NCI-H82 treated with DMSO at 0.1 percent for 48 hours (cell line): Measurements from ENCODE around the gene SLC47A2.

Source experiments
- DNase-seq: peaks from one replicate; lab custom pipeline; 2025; ENCODE audit not compliant: unreplicated experiment; lab: John Stamatoyannopoulos, UW

SLC47A2 gene

DNA sequence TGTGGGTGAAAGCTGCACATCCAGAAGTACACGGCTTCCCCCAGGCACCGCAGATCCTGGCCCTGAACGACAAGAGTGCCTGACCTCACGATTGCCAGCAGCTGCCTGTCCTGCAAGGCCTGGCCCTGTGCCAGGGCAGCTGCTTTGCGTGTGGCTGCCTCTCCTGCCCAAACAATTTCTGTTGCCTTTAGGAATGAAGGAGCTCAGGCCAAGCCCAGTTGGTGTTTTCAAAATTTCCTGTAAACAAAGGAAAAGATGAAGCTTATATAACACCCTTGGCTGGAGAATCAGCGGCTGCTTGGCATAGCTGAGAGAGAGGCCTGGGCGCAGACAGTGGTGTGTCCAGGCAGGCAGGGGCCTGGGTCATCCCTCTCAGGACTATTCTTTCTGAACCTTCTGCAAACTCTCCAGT lies 11.7 kb upstream of the SLC47A2 start:
- DNase-seq = no peak

DNA sequence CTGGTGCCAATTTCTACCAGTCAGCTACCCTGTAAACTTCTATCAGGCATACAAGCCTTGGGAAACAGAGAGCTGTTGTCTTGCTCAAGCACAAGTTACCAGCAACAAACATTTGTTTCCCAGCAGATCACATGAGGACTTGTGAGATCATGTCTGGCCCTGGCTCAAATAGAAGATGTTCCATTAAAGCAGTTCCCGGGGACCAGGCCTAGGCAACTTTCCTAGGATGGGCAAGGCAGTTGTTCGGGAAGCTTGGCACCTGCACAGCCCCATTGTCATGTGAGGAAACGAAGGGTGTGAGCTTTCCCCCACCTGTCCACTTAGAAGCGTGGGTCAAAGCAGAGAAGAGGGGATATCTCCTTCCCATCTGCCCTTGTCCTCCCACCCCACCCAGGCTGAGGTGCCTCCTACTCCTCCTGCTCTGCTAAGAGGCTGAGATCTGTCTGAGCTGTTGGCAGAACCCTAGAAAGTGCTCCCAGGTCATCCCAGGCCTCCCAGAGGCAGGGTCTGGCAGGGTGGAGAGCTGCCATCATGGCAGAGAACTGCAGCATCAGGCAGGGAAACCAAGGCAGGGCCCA lies 11.2 kb upstream of the SLC47A2 start:
- no peak for DNase-seq

DNA sequence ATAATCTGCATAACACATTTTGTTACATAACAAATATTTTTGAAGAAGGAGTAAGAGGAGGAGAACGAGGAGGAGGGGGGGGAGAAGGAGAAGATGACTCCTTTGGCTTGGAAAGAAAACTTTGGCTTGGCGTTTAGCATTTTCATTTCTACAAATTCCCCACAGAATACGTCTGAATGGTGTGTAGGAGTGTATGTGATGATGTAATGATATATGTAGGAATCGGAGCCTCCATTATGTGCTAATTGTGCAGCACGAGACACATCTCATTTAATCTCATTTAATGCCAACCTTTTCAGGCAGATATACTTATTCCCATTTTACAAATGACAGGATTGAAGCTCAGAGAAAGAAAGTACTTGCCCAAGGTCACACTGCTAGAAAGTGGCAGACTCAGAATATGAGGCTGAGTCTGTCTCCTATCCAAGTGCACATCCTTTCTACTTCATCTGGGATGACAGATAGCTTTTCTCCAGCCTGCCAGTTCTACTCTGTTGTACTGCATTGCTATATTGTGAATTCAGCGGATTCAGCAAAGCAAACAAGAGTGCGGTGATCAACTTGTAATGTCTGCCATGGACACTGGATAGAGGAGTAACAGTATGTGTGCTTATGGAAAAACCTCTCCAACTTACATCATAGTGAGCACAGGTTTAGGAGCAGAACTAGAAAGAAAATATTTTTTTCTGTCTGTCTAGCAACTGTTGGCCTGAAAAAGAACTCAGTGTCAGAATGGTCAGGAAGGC lies 10.4 kb upstream of the SLC47A2 start:
- no peak for DNase-seq

DNA sequence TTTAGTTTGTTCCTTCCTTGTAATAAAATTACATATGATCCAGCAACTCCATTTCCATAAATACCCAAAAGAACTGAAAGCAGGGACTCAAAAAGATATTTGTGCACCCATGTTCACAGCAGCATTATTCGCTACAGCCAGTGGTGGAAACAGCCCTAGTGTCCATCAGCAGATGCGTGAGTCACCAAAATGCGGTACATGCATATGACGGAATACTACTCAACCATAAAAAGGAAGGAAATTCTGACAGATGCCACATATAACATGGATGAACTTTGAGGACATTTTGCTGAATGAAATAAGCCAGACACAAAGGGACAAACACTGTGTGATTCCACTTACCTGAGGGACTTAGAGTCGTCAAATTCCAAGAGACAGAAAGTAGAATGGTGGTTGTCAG lies 9.1 kb upstream of the SLC47A2 start:
- no peak for DNase-seq

DNA sequence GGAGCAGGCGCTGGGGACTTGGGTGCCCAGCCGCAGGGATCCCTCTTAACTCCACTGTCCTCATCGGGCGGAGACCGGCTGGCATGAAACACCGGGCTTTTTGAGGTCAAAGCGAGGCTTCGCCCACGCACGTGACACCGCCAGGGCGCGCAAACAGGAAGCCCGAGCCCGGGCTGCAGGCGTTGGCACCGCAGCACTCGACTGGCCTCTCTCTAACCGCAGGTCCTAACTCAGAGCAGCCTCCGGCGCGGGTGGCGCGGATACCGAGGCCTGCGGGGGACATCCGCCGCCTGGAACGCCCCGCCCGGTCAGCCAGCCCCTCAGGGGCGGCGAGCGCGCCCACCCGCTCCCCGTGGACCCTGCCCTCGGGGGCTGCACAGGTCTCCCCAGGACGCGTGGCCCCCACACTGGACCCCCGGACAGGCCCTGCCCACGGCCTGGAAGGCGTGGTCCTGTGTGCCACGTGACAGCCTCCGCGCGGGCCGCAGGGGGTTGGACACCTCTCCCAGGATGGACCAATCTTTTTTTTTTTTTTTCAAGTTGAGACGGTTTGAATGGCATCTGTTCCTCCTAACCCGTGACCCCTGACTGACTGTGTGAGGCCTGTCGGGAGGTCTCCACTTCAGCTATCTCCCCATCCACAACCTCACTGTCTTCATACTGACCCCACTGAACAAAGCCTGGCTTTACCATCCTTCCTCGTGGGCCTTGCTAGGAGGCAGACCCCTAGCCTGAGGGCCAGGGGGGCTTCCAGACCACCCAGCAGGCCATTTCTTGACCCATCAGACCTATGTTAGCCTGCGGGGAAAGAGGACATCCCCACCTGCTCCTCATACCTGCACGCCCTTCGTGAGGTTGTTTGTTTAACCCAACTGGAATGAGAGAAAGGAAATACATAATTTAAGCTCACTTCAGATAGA lies 8.4 kb upstream of the SLC47A2 start:
- DNase-seq = no peak

DNA sequence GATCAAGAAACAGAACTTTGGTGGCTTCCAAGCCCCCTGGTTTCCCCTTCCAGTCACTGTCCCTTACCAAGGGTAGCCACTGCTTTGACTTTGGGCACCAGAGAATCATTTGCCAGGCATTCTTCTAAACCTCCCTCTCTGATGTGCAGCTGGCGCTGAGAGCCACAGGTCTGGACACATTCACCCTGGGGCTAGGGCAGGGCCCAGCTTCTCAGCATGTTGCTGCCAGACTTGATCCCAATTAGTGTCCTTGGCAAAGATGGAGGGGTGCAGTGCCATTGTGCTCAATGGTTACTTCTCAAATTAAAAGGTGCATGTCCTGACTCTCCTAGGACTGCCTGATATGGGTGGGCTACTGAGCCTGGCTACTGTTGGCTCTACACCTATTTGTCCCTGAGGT lies 7.6 kb upstream of the SLC47A2 start:
- no peak for DNase-seq

DNA sequence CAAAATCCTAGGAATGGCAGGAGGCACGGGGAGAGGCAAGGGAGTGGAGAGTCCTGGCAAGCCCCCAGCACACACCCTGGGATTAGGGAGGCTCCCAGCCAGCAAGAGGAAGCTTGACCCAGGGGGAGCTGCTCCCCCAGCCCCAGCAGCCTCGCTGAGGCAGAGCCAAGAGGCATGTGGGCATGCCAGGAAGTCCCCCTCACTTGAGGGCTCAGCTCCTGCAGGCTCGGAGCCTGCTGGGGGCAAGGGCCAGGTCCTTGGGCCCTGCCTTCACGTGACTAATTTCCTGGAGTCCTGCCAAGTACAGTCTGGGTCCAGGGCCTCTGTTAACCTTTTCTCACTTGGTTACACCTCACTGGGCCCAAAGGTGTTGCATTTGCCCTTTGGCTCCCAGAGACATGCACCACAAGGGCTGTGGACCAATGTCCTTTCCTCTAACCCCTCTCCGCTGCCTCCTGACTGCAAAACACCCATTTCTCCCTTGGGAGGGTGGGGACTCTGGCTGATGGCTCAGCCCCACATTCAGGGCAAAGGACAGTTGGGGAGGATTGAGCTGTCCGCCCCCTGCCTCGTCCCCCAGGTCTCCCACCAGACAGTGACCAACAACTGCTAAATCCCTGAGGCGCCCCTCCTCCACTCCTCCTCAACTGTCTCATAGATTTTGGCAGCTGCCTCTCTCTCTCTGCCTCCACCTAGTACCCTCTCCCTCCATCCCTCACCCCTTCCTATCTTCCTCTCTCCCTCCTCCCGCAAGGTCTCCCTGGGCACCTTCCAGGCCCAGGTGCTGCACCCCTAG lies 4.4 kb upstream of the SLC47A2 start:
- no peak for DNase-seq

DNA sequence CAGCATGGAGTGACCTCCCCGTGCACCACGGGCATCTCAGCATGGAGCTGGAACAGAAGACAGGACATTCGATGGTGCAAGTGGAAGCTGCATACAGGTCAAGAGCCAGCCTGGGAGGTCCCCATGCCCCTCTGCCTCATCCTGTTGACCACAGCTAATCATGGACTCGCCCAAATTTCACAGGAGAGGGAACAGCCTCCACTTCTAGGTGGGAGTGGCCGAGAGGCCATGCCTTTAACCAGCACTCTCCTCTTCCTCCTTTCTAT lies 3.8 kb upstream of the SLC47A2 start:
- no peak for DNase-seq

DNA sequence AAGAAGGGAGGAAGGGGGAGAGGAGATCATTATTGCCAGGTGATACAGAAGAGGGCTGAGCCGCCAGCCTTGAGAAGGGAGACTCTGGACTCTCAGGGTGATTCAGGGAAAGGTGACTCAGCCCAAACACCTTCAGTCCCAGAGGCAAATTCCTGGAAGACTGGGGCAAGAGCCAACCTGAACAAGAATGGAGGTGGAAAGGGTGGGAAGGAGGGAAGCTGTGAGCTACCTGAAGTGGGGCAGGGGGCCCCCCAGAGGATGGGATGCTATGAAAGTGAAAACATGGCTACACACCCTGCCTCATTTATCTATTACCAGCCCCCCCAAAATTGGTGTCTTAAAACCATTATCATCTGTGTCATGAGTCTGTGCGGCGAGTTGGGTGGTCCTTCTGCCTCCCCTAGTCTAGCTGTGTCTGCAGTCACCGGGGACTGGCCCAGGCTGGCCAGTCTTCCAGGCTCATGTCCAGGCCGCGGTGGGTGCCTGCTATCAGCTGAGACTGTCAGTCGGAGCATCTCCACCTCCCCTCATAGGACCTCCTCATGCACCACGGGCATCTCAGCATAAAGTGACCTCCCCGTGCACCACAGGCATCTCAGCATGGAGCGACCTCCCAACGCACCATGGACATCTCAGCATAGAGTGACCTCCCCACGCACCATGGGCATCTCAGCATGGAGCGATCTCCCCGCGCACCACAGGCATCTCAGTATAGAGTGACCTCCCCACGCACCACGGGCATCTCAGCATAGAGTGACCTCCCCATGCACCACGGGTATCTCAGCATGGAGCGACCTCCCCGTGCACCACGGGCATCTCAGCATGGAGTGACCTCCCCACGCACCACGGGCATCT lies 3.2 kb upstream of the SLC47A2 start:
- no peak for DNase-seq

DNA sequence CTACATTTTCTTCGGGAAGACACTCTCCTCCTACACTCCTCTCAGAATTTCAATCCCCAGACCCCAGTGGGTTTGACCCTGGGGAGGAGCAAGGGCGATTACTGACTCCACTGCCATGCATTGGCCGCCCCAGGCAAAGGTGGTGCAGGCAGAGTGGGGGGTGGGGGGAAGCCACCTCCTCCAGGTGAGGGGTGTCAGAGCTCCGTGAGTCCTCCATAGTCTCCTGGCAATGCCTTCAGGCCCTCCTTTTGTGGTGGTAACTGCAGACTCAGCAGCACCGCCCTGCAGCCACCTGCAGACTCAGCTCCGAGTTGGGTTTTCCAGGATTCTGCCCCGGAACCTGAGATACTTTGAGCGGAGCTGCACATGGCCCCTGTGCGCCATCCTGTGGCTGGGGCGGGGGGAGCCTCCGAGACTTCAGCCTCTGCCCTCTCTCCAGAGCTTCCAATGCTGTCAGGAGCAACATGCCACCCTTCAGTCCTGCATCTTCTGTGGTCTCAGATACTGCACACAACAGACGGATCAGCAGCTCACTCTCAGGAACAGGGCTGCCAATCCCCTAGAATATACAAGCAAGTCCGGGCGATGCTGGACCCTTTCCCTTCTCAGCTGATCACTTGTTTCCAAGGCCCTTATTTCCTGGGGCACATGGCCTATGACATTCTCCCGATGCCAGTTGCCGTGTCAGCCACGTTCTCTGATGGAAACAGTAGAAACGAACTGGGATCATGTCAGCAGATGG lies 2.4 kb upstream of the SLC47A2 start:
- DNase-seq = no peak

DNA sequence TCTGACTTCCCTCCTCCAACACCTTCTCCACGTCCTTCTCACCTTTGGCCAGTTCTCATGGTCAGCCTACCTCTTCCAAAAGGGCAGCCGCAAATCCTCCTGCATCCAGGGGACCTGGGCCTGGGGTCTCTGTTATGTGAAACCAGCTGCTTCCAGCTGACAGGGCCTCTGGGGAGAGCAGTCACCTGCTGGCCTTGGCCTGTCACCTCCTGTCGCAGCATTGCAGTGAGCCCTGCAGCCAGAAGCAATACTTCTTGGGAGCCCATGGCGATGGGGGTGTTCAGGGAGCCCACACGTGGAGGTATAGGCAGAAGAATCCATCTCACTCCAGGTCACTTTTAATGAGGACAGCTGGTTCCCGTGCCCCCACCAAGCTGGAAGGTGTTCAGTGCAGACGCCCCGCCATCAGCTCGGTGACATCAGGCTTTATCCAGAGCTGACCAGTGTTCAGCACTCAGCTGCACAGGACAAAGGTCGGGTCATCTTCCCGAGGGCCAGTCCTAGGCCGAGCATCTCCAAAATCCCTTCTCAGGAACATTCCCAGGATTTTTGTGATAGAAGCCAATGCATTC lies 1.7 kb upstream of the SLC47A2 start:
- DNase-seq = no peak

DNA sequence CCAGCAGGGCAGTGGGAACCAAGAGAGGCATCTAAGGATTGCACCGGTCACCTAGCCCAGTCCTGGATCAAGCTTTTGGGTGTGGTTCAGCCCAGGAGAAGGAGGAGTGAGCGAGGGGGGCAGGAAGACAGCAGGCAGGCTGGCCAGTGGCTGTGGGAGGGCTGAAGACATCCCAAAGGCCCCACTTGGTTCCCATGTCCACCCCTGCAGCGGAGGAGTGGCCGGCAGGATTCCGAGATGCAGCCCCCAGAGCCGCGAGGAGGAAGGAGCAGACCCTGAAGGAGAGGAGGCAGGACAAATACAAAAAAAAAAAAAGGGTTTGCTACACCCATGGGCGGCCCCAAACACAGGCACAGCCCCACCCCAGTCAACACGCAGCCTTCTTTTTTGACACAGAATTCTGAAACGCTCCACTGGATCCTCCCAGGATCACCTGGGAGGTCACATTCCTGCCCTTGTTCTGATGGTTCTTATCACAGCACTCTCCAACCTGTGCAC lies 1.1 kb upstream of the SLC47A2 start:
- DNase-seq = no peak

DNA sequence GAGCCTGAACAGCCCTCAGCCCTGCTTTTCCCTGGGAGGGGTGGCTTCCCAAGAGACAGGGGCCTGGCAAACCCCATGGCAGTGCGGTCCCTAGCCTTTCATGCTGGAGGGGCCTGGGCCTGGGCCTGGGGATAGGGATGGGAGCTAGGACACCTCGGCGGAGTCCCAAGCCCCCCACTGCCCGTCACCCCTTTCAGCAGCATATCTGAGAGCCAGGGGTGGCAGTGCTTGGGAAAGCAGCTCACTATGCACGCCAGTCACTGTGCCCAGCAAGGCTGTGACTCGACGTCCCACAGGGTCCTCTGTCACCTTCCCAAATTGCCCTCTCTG lies 612 bp upstream of the SLC47A2 start:
- no peak for DNase-seq

DNA sequence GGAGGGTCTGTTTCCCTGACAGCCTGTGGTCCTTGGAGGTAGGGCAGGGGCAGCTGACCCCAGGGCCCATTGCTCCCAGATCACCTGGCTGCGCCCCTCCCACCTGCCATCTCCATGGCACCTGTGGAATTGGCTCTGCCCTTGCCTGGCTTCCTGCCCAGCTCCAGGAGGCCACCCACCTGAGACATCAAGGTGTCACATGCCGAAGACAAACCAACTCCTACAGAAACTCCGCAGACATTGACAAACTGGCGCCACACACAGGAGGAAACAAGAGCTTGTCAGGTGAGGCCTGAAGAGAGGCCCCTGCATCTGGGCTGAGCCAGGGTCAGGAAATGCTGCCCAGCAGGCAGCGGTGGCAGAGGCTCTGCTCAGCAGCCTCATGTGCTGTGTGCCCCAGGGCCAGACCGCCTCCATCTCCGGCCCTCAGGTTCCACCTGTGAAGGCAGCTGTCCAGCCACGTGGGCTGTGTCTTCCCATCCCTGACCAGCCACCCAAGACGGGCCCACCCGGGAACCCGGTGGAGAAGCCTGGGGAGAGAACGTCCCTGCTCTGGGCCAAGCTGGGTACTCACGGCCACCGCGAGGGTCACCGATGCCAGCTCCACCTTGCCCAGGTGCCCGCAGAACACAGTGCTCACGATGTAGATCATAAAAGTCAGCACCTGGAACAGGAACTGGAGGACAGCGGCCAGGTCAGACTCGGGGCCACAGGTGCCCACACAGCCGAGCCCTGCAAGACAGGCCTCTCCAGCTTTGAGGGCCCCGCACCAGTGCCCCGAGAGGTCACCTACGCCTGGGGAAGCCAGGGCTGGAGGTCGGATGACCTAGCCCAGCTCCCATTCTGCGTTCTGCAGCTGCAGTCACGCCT lies 1.6 kb downstream of the SLC47A2 start:
- no peak for DNase-seq

DNA sequence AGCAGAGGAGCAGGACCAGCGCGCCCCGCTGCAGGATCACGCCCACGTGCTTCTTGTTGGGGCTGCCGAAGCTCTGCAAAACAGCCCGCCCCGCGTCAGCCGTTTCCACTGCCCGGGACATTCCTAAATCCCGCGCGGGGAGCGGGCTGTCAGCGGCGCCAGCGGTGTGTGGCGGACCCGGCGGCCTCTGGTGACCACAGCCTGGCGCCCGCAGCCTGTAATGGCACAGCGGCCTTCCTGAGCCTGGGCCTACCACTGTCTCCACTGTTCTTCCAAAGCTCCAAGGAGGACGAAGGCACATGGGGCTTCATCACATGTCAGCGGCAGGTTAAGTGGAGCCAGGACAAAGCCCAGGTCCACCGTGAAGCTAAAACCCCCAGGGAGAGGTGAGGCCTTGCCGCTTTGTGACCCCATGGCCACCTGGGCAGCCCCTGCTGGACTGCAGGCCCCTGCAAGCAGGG lies 2.5 kb downstream of the SLC47A2 start:
- DNase-seq = no peak

DNA sequence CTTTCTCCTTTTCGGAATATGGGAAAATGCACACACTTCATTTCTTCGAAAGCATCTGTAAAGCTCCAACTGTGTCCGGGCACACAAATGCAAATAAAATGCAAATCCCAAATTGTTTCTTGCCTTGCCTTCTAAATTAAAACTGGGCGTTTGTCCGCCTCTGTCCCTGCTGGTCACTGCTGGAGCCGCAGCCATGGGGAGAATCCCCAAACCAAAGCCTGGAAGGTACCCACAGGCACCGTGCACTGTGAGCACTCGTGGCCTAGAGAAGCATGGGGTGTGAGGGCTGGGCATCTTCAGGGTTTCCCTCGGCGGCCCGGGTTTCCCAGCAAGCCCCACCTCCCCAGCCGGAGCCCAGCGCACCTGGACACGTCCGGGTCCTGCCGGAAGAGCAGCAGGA lies 2.9 kb downstream of the SLC47A2 start:
- no peak for DNase-seq

DNA sequence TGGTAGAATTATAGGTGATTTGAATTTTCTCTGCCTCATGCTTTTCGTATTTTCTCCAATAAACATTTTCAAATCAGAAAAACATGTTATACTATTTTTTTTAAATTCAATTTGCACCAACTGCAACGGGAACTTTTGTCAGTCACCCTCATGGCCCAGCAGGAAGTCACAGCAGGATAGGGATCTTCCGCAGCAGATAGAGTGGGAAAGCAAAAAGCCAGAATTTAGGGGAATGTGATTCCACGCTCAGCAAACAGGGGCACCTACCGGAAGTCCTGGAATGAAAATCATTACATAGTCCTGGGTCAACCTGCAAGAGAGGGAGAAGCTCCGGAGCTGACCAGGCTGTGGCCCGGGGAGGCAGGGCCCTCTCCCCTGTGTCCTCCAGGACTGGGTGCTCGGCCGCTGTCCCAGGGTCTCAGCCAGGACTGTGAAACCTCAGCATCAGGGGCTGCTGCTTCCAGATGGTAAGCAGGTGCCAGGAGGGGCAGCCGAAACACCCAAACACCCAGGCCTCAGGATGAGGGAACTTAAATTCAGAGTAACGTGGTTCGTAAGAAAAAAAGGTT lies 3.9 kb downstream of the SLC47A2 start:
- no peak for DNase-seq

DNA sequence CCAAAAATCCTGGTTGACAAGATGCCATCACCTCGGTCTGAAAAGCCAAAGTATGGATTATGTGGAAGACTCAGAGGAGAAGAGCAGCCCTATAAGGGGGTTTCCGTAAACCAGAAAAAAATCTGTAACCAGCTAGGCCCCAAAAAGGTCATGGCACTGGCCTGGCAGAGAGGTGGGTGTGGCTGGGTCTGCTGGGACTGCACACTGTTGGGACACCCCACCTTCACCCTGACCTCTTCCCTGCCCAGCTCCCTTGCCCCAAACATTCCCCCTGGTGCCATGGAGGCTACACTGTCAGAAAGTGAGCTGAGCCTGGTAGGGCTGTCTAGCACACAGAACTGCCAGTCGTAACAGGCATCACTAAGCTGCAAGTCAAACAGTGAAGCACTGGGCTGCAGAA lies 6.5 kb downstream of the SLC47A2 start:
- DNase-seq = no peak
